ENCODE measurements around the gene SV2C.
"Not testable (repeated sequence)": the region's sequence is repeated elsewhere in the genome, so short reads cannot be mapped to it uniquely, and the experiment has no call there.

SV2C gene, protein sequence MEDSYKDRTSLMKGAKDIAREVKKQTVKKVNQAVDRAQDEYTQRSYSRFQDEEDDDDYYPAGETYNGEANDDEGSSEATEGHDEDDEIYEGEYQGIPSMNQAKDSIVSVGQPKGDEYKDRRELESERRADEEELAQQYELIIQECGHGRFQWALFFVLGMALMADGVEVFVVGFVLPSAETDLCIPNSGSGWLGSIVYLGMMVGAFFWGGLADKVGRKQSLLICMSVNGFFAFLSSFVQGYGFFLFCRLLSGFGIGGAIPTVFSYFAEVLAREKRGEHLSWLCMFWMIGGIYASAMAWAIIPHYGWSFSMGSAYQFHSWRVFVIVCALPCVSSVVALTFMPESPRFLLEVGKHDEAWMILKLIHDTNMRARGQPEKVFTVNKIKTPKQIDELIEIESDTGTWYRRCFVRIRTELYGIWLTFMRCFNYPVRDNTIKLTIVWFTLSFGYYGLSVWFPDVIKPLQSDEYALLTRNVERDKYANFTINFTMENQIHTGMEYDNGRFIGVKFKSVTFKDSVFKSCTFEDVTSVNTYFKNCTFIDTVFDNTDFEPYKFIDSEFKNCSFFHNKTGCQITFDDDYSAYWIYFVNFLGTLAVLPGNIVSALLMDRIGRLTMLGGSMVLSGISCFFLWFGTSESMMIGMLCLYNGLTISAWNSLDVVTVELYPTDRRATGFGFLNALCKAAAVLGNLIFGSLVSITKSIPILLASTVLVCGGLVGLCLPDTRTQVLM

GRCh38 chr5:76082772-76083554, at the start of gene SV2C:
Gene SV2C, plus strand, starts transcription at chr5:76083383. Its CDS starts 48,368 bp downstream, at chr5:76131751.
- Histone ChIP-seq H3K4me3 (peak within 1 kb of the TSS in 2 of 7 experiments; percentile 20 to 26), H3K27ac (no peak within 1 kb of the TSS)

DNA sequence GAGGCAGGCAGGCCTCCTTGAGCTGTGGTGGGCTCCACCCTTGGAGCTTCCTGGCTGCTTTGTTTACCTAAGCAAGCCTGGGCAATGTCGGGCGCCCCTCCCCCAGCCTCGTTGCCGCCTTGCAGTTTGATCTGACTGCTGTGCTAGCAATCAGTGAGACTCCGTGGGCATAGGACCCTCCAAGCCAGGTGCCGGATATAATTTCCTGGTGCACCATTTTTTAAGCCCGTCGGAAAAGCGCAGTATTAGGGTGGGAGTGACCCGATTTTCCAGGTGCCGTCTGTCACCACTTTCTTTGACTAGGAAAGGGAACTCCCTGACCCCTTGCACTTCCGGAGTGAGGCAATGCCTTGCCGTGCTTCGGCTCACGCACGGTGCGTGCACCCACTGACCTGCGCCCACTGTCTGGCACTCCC, 45.4 kb upstream of the SV2C start:
- H3K27ac ChIP-seq, result not testable (repeated sequence)
- H3K4me3 ChIP-seq, result peak overlapping the region in 2 of 7 experiments; percentile 8 to 17

- Histone ChIP-seq H3K27ac (no peak overlapping the region), H3K4me3 (no peak overlapping the region)
Measured at GRCh38 chr5:76038212-76038611, 45.0 kb upstream of the SV2C start.

DNA sequence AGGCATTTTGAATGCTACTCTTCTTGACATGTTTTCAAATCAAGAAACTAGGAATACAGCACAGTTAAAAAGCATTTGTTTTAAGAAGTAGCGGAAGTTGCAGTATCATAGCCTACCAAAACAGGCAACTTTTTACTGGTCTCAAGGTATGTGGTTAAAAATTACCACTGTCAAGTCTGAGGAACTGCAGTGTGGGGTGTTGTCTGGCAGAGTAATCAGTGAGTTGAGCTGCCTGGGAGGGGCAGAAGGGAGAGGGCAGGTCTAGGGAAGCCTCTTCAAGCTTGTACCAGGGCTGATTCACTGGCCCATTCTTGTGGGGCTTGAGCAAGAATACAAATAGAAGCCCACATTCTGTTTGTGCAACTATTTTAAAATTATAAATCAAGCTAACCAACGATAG, 42.4 kb upstream of the SV2C start:
- no peak overlapping the region for H3K4me3 ChIP-seq
- no peak overlapping the region for H3K27ac ChIP-seq

GRCh38 chr5:76041863-76042262, 41.3 kb upstream of the SV2C start:
- Histone ChIP-seq H3K27ac (no peak overlapping the region), H3K4me3 (no peak overlapping the region)

- Histone ChIP-seq H3K4me3 (no peak overlapping the region), H3K27ac (no peak overlapping the region)
Measured at GRCh38 chr5:76046741-76047140, 36.4 kb upstream of the SV2C start.

GRCh38 chr5:76050134-76050533, 33.0 kb upstream of the SV2C start:
- H3K27ac ChIP-seq, result no peak overlapping the region
- H3K4me3 ChIP-seq, result no peak overlapping the region

DNA sequence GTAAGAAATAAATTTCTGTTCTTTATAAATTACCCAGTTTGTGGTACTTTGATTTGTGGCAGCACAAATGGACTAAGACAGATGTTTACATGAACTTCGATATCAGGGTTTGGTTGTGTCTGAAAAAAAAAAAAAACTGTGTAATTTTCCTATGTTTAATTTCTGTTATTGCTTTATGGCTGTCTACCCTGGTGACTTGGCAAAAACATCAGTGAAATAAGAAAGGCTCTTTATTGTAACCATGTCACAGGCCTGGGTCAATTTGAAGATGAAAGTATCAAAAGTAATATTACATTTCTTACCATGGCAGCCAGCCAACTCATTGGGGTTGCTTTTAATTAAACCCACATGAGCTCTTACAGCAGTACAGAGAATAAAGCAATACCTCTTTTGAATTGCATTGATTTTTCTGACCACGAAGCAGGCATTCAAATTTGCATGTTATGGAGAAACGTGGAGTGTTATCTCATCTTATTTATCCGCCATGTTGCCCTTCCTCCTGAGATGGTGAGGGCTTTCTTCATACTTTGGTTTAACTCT, 20.6 kb upstream of the SV2C start:
- no peak overlapping the region for H3K4me3 ChIP-seq
- no peak overlapping the region for H3K27ac ChIP-seq

DNA sequence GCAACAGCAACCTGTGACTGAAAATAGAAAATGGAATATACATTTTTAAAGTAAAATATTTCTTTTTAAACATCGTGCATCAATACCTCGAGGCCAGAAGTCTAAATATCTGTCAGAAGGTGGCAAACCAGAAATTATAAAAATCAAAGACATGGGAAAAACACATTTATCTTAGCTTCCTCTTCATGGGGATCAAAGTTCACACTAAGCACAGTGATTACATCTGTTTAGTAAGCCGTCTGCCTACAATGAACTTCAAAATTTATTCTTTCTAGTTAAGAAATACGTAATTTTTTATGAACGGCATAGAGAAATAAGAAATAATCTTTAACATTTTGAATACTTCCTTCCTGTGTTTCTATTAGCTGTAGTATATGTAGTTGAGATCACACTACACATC, 17.9 kb upstream of the SV2C start:
- Histone ChIP-seq H3K4me3 (no peak overlapping the region), H3K27ac (no peak overlapping the region)

- Histone ChIP-seq H3K27ac (no peak overlapping the region), H3K4me3 (no peak overlapping the region)
Measured at GRCh38 chr5:76069061-76069735, 14.0 kb upstream of the SV2C start.

GRCh38 chr5:76074487-76075065, 8.6 kb upstream of the SV2C start:
- no peak overlapping the region for H3K27ac ChIP-seq
- no peak overlapping the region for H3K4me3 ChIP-seq

GRCh38 chr5:76081811-76082771, 1.1 kb upstream of the SV2C start:
- Histone ChIP-seq H3K4me3 (no peak overlapping the region), H3K27ac (no peak overlapping the region)

GRCh38 chr5:76083555-76084495, 642 bp downstream of the SV2C start:
- Histone ChIP-seq H3K27ac (no peak overlapping the region), H3K4me3 (peak overlapping the region in 2 of 7 experiments; percentile 24 to 26)

DNA sequence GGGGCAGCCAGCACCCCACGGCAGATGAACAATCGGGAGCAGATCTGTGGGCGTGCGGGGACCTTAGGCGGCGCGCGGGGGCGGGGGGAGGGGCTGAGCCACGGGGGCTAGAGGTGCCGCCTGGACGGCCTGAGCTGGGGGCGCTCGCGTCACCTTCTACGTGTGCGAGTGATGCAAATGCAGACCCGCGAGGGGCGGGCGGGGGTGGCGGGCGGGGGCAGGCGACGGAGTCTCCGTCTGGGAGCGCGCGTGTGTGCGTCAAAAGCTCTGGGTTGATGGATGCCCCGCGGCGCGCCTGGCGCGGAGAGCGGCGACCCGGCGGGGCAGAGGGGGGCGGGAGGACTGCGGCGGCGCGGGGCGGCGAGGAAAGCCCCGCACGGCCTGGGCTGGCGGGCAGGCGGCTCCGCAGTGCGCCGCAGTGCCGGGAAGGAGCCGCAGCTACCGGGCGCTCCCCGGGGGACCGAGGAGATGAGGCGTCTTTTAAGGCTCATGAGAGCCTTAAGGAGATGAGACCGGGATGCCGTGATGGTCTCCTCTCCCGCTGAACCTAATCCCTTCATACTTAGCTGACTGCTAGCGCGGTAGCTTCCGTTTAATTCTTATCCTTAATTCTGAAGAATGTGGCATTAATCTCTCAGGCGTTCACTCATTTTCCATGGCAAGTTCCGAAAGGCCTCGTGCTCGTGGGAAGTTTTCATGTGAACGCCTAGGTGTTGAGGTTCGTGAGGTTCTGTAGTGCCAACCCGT, 1.5 kb downstream of the SV2C start:
- Histone ChIP-seq H3K4me3 (peak overlapping the region in 2 of 7 experiments; percentile 24 to 26), H3K27ac (no peak overlapping the region)

- Histone ChIP-seq H3K4me3 (no peak overlapping the region), H3K27ac (no peak overlapping the region)
Measured at GRCh38 chr5:76085243-76085579, 2.0 kb downstream of the SV2C start.

DNA sequence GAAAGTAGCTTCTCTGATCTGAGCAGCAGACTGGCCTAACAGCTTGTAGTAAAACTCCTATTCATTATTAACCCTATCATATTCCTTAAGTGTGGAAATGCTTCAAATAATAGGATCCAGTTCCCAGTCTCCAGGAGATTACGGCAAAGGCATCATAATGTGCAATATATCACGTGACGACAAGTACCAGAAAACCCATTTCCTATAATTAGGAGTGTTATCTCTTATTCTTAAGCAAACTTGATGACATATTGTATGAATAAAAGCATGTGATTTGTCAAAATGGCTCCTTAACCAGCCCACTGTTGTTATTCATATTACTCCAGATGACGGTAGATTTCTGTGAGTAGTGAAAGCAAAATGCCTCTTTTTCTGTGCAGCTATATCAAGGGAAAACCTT, 2.9 kb downstream of the SV2C start:
- H3K27ac ChIP-seq, result no peak overlapping the region
- no peak overlapping the region for H3K4me3 ChIP-seq

All from skin epidermis (tissue), 12 donors.